HG02588 (cell line): ENCODE results near the gene VTN.

ENCODE experiments used
- ATAC-seq: cut with Tn5 transposase; IDR thresholded peaks from one replicate; pipeline ENCODE4 v1.9.1; 2021; ENCODE audit warnings: mild to moderate bottlenecking, moderate library complexity; ENCODE audit not compliant: unreplicated experiment

VTN gene

GRCh38 chr17:28396635-28397239, 26.6 kb upstream of the VTN start:
- ATAC-seq, result no peak

- no peak for ATAC-seq
These were observed 25.9 kb upstream of the VTN start for GRCh38 chr17:28395968-28396367.

DNA sequence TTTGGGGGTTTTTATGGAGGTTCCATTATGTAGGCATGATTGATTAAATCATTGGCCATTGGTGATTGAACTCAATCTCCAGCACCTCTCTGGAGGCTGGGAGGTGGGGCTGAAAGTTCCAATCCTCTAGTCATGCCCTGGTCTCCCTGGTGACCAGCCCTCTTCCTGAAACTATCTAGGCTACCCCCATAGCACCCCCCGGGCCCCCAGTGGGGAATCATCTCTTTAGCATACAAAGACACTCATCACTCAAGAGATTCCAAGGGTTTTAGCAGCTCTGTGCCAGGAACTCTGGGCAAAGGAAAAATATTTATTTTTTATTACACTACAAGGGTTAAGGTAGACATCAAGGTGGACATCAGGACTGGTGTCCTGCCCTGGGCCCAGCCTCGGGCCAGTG, 25.3 kb upstream of the VTN start:
- no peak for ATAC-seq

DNA sequence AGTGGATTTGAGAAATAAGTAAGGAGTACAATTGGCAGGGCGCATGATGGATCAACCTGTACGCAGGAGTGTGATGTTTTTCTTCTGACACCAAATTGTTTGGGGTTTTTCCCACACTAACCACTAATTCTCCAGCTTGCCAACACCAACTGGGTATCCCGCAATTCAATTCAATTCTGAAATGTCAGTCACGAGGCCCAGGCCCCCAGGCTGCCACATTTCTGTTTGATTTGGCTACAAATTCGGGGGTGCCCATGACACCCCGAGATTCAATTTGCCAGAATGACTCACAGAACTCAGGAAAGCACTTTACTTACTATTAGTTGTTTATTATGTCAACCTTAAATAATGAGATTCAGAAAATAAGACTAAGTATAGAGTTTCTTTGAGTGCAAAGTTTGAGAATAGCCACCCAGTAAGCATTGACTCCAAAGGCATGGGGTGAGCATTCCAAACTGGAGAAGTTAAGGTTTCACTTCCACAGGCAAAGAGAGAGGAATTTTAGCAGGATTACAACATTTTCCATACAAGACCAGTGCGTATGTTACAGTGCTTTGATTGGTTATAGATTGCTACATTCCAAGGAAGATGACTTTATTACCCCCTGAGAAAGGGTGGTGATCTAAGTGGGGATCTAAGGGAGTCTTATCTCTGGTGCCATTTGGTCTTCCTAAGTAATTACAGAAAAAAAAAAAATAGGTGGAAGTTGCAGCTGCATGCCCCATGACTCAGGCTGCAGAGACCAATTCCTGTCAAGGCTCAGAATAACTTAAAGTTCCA, 24.4 kb upstream of the VTN start:
- no peak for ATAC-seq

DNA sequence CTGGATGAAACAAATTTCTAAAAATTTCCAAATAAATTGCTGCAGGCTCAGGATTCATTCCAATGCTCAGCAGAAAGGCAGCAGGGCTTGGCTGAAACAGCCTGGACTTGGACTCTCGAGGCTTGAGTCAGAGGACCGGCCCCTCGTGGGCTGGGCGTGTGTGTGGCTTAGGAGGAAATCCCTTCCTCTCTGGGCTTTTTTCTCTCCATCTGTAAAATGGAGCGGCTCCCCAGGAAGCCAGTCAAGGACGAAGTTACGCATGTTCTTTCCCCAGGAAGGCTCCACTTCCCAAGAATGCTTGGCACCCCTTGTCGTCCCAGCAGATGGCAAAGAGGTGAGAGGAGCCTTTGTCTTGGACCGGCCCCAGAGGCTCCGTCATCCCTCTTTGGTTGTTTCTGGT, 22.4 kb upstream of the VTN start:
- ATAC-seq, result no peak

- no peak for ATAC-seq
These were observed 21.3 kb upstream of the VTN start for GRCh38 chr17:28391401-28391800.

- no peak for ATAC-seq
These were observed 20.9 kb upstream of the VTN start for GRCh38 chr17:28390984-28391383.

DNA sequence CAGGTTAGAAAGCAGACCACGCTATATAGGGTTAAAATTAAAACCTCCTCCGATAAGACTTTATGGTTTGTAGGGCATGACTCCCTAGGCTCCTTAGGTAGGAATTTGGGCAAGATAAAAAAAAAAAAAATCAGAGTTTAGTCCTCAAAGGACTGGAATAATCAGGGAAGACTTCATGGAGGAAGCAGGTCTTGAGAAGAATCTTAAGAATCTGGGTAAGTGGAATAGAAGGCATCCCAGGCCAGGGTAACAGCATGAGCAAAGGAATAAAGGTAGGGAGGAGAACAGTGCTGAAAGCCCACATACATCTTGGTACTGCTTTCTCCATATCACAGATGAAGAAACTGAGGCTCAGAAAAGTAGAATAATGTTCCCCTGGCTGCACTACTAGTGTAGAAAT, 20.5 kb upstream of the VTN start:
- ATAC-seq, result no peak

GRCh38 chr17:28390141-28390540, 20.0 kb upstream of the VTN start:
- ATAC-seq, result no peak

- no peak for ATAC-seq
These were observed 18.0 kb upstream of the VTN start for GRCh38 chr17:28388106-28388505.

DNA sequence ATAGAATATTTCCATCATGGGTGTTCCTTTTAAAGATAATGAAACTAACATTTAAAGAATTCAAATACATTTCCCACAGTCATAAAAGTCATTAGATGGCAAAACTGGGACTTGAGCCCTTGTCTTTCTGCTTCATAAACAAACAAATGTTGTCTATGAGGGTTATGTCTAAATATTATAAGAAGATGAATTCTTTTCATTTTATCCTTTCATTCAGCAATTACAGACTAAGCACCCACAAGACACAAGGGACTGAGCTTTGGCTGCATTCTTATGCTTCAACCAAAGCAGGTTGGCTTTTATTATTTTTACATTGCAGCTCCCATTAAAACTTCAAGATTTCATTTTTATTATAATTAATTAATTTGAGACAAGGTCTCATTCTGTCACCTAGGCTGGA, 16.3 kb upstream of the VTN start:
- no peak for ATAC-seq

- ATAC-seq, result no peak
These were observed 15.3 kb upstream of the VTN start for GRCh38 chr17:28385406-28385805.

GRCh38 chr17:28385037-28385400, 14.9 kb upstream of the VTN start:
- ATAC-seq, result peak; percentile 12

GRCh38 chr17:28384281-28385036, 14.4 kb upstream of the VTN start:
- ATAC-seq, result peak; percentile 59

- no peak for ATAC-seq
These were observed 11.2 kb upstream of the VTN start for GRCh38 chr17:28381141-28381825.

GRCh38 chr17:28379814-28380801, 10.0 kb upstream of the VTN start:
- no peak for ATAC-seq

DNA sequence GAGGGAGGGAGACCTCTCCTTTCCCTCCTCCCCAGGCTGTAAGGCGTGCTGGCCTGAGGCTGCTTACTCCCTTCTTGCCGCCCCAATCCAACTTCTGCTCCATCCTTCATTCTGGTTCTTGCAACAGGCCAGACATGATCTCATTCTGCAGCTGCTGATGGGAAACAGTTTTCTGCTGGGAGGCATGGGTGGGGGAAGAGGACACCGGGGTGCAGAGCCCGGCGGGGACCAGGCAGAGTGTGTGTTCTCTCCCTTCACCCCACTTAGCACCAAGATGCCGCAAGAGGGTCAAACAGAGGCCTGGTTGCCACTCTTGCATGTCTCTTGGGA, 2.8 kb upstream of the VTN start:
- no peak for ATAC-seq

DNA sequence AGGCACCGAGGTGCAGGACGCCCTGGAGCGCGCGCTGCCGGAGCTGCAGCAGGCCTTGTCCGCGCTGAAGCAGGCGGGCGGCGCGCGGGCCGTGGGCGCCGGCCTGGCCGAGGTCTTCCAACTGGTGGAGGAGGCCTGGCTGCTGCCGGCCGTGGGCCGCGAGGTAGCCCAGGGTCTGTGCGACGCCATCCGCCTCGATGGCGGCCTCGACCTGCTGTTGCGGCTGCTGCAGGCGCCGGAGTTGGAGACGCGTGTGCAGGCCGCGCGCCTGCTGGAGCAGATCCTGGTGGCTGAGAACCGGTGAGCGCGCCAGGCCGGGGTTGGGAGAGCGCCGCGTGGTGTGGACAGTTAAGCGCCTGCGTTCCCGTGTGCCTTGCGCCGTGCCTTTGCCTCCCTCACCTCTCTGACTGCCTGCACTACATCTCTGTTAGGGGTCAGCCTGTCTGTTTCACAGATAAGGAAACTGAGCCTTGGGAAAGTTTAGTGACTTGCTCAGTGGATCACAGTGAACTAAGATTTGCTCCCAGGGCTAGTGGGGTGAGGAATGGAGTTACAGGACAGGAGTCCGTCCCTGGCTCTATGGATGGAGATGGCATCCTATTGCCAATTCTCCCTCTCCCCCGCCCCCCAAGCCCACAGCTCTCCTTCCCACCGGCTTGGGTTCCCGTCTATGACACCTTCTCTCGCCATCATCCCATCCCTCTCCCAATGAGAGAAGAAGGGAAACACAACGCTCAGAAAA, 2.3 kb upstream of the VTN start:
- ATAC-seq, result peak; percentile 20

- peak; percentile 59 for ATAC-seq
These were observed 1.4 kb upstream of the VTN start, which contains the start of gene SARM1 for GRCh38 chr17:28371245-28372202. Gene SARM1, plus strand, starts transcription at chr17:28371694. Its CDS starts 339 bp downstream, at chr17:28372033.
